ENCODE measurements around the gene ZNF597. TPM values are rescaled to one million over a fixed set of nuclear protein-coding genes. Genes with fewer than 3 reads are reported as not detected.

The ZNF597 gene
- total and polyA plus RNA-seq, 7 donors, result 0.63 to 1.7 (median 1.1) TPM

- Histone ChIP-seq H3K36me3 (ENCODE audit: insufficient read depth in 1 of 2, low read depth in 1 of 2) (peaks cover 0 to 10% of the 10 kb centered on the region in 2 donors), H3K27me3 (ENCODE audit: insufficient read depth in 3 of 3, low read length in 2 of 3) (no peaks in the 10 kb centered on the region), H3K4me3 (no peak overlapping the region), H3K4me1 (peaks cover 24% of the 10 kb centered on the region), H3K27ac (no peak overlapping the region), H3K9me3 (no peaks in the 10 kb centered on the region)
- intact Hi-C loops (cut with DNase I), result loop anchor here in 1 of 2 donors (5.0 kb wide), 1 partner anchor 52 kb away; the partner anchor contains the start of genes ZNF174 and ZSCAN32
- no peak for TF ChIP-seq CTCF (IDR thresholded peaks at IDR 0.05)
- WGBS, 3 donors, result 43 to 58% (median 43%) methylated on average over 10 of the region's 10 CpGs
- no peak for DNase-seq
- ATAC-seq, result no peak
Measured at GRCh38 chr16:3454631-3455147, 11.4 kb upstream of the ZNF597 start.

GRCh38 chr16:3454093-3454492 lies 10.8 kb upstream of the ZNF597 start:
- no peak for DNase-seq
- peaks cover 18% of the 10 kb centered on the region for H3K4me1 ChIP-seq
- no peak overlapping the region for H3K27ac ChIP-seq
- ATAC-seq, result no peak
- no peaks in the 10 kb centered on the region for H3K27me3 ChIP-seq (ENCODE audit: insufficient read depth in 3 of 3, low read length in 2 of 3)
- H3K36me3 ChIP-seq (ENCODE audit: insufficient read depth in 1 of 2, low read depth in 1 of 2), result peaks cover 0 to 16% of the 10 kb centered on the region in 2 donors
- H3K9me3 ChIP-seq, result no peaks in the 10 kb centered on the region
- TF ChIP-seq CTCF (IDR thresholded peaks at IDR 0.05), result no peak
- intact Hi-C loops (cut with DNase I), result no loop called here
- 77 to 89% (median 83%) methylated on average over 5 of the region's 5 CpGs for WGBS, 3 donors
- no peak overlapping the region for H3K4me3 ChIP-seq

- WGBS, 3 donors, result 31 to 37% (median 33%) methylated on average over 10 of the region's 10 CpGs
Measured at GRCh38 chr16:3444032-3444388, 706 bp upstream of the ZNF597 start.

GRCh38 chr16:3439637-3440036 lies 3.7 kb downstream of the ZNF597 start:
- intact Hi-C loops (cut with DNase I), result no loop called here
- peaks cover 4% of the 10 kb centered on the region for H3K4me1 ChIP-seq
- TF ChIP-seq CTCF (IDR thresholded peaks at IDR 0.05), result no peak
- ATAC-seq (no peak), DNase-seq (no peak)
- H3K9me3 ChIP-seq, result no peaks in the 10 kb centered on the region
- H3K27ac ChIP-seq, result no peak overlapping the region
- WGBS, 3 donors, result 78 to 93% (median 85%) methylated on average over 4 of the region's 4 CpGs
- peaks cover 0 to 23% of the 10 kb centered on the region in 2 donors for H3K36me3 ChIP-seq (ENCODE audit: insufficient read depth in 1 of 2, low read depth in 1 of 2)
- no peaks in the 10 kb centered on the region for H3K27me3 ChIP-seq (ENCODE audit: insufficient read depth in 3 of 3, low read length in 2 of 3)
- H3K4me3 ChIP-seq, result no peak overlapping the region

More at GRCh38 chr16:3444032-3444388, 706 bp upstream of the ZNF597 start:
- TF ChIP-seq CTCF (IDR thresholded peaks at IDR 0.05), result no peak
- Histone ChIP-seq H3K4me3 (peak overlapping the region; percentile 73), H3K27me3 (ENCODE audit: insufficient read depth in 3 of 3, low read length in 2 of 3) (no peaks in the 10 kb centered on the region), H3K27ac (peak overlapping the region; percentile 74), H3K4me1 (peaks cover 7% of the 10 kb centered on the region), H3K9me3 (no peaks in the 10 kb centered on the region), H3K36me3 (ENCODE audit: insufficient read depth in 1 of 2, low read depth in 1 of 2) (peaks cover 0 to 28% of the 10 kb centered on the region in 2 donors)
- DNase-seq (no peak), ATAC-seq (peak; percentile 33 to 47 (median 44))
- intact Hi-C loops (cut with DNase I), result no loop called here

GRCh38 chr16:3434373-3434772 lies 8.9 kb downstream of the ZNF597 start:
- no peak for TF ChIP-seq CTCF (IDR thresholded peaks at IDR 0.05)
- peaks cover 0 to 15% of the 10 kb centered on the region in 2 donors for H3K36me3 ChIP-seq (ENCODE audit: insufficient read depth in 1 of 2, low read depth in 1 of 2)
- ATAC-seq (no peak), DNase-seq (no peak)
- no peak overlapping the region for H3K4me3 ChIP-seq
- H3K4me1 ChIP-seq, result no peaks in the 10 kb centered on the region
- intact Hi-C loops (cut with DNase I), result no loop called here
- no peaks in the 10 kb centered on the region for H3K27me3 ChIP-seq (ENCODE audit: insufficient read depth in 3 of 3, low read length in 2 of 3)
- H3K9me3 ChIP-seq, result peaks cover 6% of the 10 kb centered on the region
- H3K27ac ChIP-seq, result no peak overlapping the region
